WI38 (cell line): Measurements from ENCODE around the gene CDH20.
A peak's percentile ranks its signal among the peaks of the same experiment; 100 is the strongest.

Experiments
- H3K4me3 ChIP-seq: 2 replicates; pipeline ENCODE4 v1.5.1; 2011; ENCODE audit warnings: low read depth, mild to moderate bottlenecking, control low read depth, low read length
- CTCF ChIP-seq: IDR thresholded peaks from 2 replicates; pipeline ENCODE4 v1.5.1; 2012; ENCODE audit warnings: low read depth, mild to moderate bottlenecking, control low read depth, low read length

CDH20 gene

DNA sequence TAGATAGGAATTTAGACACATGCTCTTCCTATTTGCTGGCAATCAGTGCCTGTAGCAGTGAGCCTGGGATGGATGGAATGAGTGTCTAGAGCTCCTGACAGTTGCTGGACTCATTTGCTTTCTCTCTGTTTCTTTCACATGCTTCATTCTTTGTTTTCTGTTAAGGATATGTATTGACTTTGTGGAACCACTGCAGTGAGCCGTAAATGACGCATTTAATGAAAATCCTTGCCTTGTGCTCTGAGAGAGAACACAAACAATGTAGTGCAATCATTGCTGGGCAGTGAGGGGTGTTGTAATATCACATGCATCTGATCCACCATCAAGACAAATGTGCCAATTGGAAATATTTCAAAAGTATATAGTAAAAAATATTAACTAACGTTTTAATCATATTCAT lies 25.2 kb upstream of the CDH20 start:
- H3K4me3 ChIP-seq, result no peak overlapping the region
- no peak for TF ChIP-seq CTCF

GRCh38 chr18:61308795-61309393 lies 24.3 kb upstream of the CDH20 start:
- H3K4me3 ChIP-seq, result no peak overlapping the region
- TF ChIP-seq CTCF, result no peak

GRCh38 chr18:61322265-61322873 lies 10.9 kb upstream of the CDH20 start:
- H3K4me3 ChIP-seq, result no peak overlapping the region
- TF ChIP-seq CTCF, result peak; percentile 49

DNA sequence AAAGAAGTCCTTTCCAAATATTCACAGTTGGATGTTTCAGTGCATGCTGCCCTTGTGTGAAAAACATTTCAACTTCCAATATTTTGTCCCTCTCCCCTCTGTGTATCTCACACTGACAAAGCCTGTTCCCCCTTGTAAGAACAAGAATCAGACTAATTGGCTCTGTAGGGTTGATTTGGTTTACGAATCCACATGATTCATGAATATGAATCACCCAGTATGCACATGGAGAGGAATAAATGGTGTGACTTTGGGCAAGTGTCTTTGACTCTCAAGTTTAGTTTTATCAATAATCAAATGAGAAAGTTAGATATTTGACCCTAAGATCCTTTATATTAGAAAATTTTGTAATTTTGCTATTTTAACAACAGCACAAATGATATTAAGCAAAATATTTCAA lies 9.3 kb upstream of the CDH20 start:
- no peak overlapping the region for H3K4me3 ChIP-seq
- no peak for TF ChIP-seq CTCF

DNA sequence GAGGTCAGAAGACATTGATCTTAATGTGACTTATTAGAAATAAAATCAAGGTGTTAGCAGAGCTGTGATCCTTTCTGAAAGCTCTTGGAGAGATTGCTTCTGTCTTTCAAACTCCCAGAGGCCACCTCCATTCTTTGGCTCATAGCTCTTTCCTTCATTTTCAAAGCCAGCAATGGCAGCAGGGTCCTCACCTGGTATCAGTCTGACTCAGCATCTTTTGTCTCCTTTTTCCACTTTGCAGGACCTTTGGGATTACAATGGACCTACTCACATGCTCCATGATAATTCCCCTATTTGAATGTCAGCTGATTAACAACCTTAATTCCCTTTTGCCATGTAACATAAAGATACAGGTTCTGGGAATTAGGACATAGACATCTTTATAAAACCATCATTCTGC lies 6.8 kb upstream of the CDH20 start:
- no peak for TF ChIP-seq CTCF
- no peak overlapping the region for H3K4me3 ChIP-seq

DNA sequence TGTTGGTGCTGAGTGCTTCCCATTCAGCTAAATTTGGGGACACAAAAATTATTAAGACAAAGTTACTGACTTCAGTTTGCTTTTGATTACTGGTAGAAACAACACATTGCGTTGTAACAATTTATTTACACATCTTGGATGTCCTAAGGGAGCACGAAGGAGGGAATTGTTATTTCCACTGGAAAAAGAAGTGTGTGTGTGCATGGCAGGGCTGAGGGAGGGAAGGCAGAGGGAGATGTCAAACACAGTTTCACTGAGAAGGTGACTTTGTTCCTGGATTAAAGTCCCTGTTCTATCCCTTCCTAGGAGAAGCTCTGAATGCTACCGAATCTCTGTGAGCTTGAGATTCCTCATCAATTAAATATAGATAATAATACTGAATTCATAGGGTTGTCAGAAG lies 3.8 kb upstream of the CDH20 start:
- no peak overlapping the region for H3K4me3 ChIP-seq
- no peak for TF ChIP-seq CTCF

- TF ChIP-seq CTCF, result no peak
These were observed 2.2 kb upstream of the CDH20 start for GRCh38 chr18:61331051-61331450.

More at GRCh38 chr18:61331051-61331450, 2.2 kb upstream of the CDH20 start:
- H3K4me3 ChIP-seq, result no peak overlapping the region
